Measurements from ENCODE around the gene MYO10.

- TF ChIP-seq CTCF (IDR thresholded peaks at IDR 0.05) (no peak), POLR2AphosphoS5 (IDR thresholded peaks at IDR 0.05; ENCODE audit: low read depth, low read length) (no peak), SIN3A (IDR thresholded peaks at IDR 0.05; ENCODE audit: borderline replicate concordance, insufficient read depth, low read depth, low read length) (no peak)
Observed at GRCh38 chr5:16888694-16889124, 47.4 kb downstream of the MYO10 start.

All from Panc1 (cell line).